ENCODE results near the gene IRF7. TPM values are rescaled to one million over a fixed set of nuclear protein-coding genes. Genes with fewer than 3 reads are reported as not detected.
A peak's percentile ranks its signal among the peaks of the same experiment; 100 is the strongest.

Gene IRF7
- total RNA-seq, 4 donors from 2014 or later, result 9.0 to 37.7 (median 27.5) TPM

DNA sequence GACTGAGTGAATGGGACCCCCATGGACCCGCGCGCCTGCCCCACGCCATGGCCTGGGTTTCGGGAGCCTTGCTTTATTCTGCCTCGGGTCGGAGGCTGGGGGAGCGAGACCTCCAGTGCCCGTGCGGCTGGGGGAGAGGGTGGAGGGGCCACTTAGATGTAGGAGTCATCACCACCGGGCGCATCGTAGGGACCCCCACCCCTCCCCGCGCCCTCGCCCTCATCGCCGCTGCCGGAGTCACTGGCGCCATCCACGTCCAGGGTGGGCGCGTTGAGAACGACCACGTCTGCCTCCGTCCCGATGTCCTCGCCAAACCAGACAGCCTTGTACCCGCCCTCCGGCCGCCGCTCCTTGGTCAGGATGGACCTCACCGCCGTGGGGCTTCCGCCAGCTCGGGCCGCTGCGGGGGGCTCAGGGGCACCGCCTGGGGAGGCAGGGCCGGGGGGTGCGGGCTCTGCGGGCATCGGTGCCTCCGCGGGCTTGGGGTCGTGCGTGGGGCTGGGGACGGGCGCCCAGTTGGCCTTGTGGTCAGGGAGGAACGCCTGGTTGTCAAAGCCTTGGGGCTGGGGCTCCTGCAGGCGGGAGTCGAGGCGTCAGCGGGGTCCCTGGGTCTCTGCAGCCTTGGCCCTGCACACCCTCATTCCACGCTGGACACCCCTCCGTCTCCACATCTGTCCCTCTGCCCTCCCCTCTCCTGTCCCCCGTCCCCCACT lies 1.6 kb upstream of the IRF7 start:
- Histone ChIP-seq H3K4me3 (no peak overlapping the region), H3K27me3 (no peaks in the 10 kb centered on the region), H3K27ac (no peak overlapping the region), H3K36me3 (peaks cover 0 to 58% (median 0%) of the 10 kb centered on the region in 3 donors), H3K4me1 (peaks cover 0 to 49% (median 17%) of the 10 kb centered on the region in 4 donors), H3K9me3 (no peaks in the 10 kb centered on the region)
- 90 to 95% methylated on average over 40 to 49 of the region's 57 CpGs for WGBS, 2 donors
- TF ChIP-seq POLR2A (IDR thresholded peaks at IDR 0.05), result no peak
- no peak for TF ChIP-seq EP300 (IDR thresholded peaks at IDR 0.05)
- TF ChIP-seq, protein P1, sequence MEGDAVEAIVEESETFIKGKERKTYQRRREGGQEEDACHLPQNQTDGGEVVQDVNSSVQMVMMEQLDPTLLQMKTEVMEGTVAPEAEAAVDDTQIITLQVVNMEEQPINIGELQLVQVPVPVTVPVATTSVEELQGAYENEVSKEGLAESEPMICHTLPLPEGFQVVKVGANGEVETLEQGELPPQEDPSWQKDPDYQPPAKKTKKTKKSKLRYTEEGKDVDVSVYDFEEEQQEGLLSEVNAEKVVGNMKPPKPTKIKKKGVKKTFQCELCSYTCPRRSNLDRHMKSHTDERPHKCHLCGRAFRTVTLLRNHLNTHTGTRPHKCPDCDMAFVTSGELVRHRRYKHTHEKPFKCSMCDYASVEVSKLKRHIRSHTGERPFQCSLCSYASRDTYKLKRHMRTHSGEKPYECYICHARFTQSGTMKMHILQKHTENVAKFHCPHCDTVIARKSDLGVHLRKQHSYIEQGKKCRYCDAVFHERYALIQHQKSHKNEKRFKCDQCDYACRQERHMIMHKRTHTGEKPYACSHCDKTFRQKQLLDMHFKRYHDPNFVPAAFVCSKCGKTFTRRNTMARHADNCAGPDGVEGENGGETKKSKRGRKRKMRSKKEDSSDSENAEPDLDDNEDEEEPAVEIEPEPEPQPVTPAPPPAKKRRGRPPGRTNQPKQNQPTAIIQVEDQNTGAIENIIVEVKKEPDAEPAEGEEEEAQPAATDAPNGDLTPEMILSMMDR (IDR thresholded peaks at IDR 0.05), result no peak
- no peak for DNase-seq (ENCODE audit: low spot score in 2 of 2)

DNA sequence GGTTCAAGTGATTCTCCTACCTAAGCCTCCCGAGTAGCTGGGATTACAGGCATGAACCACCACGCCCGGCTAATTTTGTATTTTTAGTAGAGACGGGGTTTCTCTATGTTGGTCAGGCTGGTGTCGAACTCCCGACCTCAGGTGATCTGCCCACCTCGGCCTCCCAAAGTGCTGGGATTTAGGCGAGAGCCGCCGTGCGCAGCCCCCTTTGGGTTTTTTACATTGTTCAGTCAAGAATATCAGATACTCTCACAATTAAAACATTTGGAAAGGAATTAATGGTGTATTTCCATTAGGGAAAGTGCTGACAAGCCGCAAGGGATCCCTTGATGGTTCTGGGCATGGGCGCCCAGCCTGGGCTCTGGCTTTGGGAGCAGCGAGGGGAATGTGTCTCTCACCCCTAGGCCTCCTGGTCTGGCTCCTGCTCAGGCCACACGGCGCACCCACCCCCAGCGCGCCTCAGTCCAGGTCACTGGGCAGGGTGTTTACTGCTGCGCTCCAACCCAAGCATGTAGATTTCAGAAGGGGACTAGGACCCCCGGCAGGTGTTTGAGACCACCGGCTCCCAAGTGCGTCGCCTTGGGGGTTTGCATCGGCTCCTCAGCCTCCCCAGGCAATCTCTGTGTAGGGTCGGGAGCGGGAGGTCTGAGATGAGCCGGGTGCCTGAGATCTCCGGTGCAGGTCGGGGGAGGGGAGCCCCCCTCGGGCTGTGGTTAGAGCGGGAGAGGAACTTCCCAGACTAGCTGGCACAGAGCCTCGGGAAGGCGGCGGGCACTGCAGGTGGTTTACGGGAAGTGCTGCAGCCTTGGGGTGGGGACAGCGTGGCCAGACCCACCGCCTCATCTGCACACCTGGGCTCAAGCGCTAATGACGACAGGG lies 809 bp upstream of the IRF7 start:
- Histone ChIP-seq H3K36me3 (peaks cover 0 to 58% (median 1%) of the 10 kb centered on the region in 3 donors), H3K27me3 (no peaks in the 10 kb centered on the region), H3K9me3 (no peaks in the 10 kb centered on the region), H3K4me3 (peak overlapping the region in 2 of 4 donors; percentile 75 to 83), H3K4me1 (peaks cover 0 to 49% (median 17%) of the 10 kb centered on the region in 4 donors), H3K27ac (peak overlapping the region; percentile 67 to 96 (median 88))
- WGBS, 2 donors, result 84% methylated on average over 31 to 39 of the region's 39 CpGs
- TF ChIP-seq POLR2A (IDR thresholded peaks at IDR 0.05) (no peak), EP300 (IDR thresholded peaks at IDR 0.05) (no peak)
- TF ChIP-seq, protein P1 (IDR thresholded peaks at IDR 0.05), result no peak
- DNase-seq (ENCODE audit: low spot score in 2 of 2), result no peak

DNA sequence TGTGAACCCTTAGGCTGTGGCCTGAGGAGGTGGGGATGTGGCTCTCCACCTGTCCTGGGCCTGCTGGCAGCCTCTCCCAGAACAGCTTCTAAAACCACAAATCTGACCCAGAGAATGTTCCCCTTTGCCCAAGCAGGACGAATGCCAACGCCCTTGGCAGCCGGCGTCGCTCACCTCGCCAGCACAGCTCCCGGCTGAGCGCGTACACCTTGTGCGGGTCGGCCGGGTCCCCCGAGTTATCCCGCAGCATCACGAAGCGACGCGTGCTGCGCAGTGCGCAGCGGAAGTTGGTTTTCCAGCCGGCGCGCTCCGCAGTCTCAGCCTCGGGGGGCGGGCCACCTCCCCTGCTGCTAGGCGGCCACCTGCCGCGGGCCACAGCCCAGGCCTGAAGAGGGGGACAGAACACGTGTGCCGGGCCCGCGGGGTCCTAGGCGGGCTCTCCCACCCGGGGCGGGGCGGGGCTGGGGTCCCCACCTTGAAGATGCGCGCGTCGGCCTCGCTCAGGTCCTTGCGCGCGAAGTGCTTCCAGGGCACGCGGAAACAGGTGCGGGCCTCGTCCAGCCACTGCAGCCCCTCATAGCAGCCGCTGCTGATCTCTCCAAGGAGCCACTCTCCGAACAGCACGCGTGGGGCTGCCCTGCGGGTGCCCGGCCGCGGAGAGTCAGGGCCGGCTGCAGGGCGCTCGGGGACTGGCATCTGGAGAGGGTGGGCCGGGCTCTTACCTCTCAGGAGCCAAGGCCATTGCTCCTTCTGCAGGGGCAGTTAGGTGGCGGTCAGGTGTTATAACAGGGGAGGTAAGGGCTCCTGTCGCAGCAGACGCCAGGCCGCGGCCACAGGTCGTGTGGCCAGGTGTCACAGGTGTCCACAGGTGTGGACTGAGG lies 887 bp downstream of the IRF7 start:
- Histone ChIP-seq H3K27me3 (no peaks in the 10 kb centered on the region), H3K36me3 (peaks cover 0 to 67% (median 12%) of the 10 kb centered on the region in 3 donors), H3K9me3 (no peaks in the 10 kb centered on the region), H3K4me3 (peak overlapping the region; percentile 56 to 83 (median 71)), H3K4me1 (peaks cover 0 to 38% (median 17%) of the 10 kb centered on the region in 4 donors), H3K27ac (peak overlapping the region; percentile 83 to 96 (median 92))
- DNase-seq (ENCODE audit: low spot score in 2 of 2), result no peak
- WGBS, 2 donors, result 67 to 72% methylated on average over 53 to 56 of the region's 68 CpGs
- TF ChIP-seq EP300 (IDR thresholded peaks at IDR 0.05) (no peak), POLR2A (IDR thresholded peaks at IDR 0.05) (no peak)
- TF ChIP-seq, protein P1 (IDR thresholded peaks at IDR 0.05), result no peak

DNA sequence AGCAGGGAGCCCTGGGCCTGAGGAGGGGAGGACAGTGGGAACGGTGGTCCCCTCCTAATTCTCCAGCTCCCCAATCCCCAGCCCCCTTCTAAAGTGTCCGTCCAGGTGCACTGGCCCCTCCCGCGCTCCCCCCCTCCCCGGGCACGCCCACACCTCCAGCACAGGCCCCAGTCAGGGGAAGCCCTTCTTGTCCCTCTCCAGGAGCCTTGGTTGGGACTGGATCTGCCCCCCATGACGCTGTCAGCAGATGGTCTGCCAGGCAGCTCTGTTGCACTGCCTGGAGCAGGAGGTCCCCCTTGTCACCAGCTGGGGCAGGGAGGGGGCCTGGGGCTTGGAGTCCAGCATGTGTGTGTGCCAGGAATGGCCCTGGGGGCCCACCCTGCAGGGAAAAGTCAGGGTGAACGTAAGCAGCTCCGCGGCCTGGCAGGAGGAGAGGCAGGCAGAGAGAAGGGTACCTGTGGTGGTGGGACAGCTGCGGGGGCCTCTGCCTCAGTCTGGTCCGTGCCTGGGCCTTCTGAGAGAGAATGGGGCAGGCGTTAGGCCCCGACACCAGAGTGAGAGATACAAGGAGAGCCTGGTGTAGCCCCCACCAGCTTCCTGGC lies 1.6 kb downstream of the IRF7 start:
- H3K27ac ChIP-seq, result peak overlapping the region; percentile 34 to 96 (median 92)
- WGBS, 2 donors, result 75 to 79% methylated on average over 14 of the region's 14 CpGs
- no peak for DNase-seq (ENCODE audit: low spot score in 2 of 2)
- H3K27me3 ChIP-seq, result no peaks in the 10 kb centered on the region
- peaks cover 0 to 38% (median 17%) of the 10 kb centered on the region in 4 donors for H3K4me1 ChIP-seq
- H3K9me3 ChIP-seq, result no peaks in the 10 kb centered on the region
- TF ChIP-seq EP300 (IDR thresholded peaks at IDR 0.05) (no peak), POLR2A (IDR thresholded peaks at IDR 0.05) (no peak)
- TF ChIP-seq, protein P1 (IDR thresholded peaks at IDR 0.05), result no peak
- H3K36me3 ChIP-seq, result peaks cover 0 to 67% (median 12%) of the 10 kb centered on the region in 3 donors
- H3K4me3 ChIP-seq, result peak overlapping the region in 1 of 4 donors; percentile 75

All from tibial nerve (tissue), 4 donors.